Ishikawa (cell line): ENCODE measurements around the gene ARPC5.

ENCODE experiments used
- CEBPB ChIP-seq: IDR thresholded peaks from 2 replicates; pipeline ENCODE4 v1.6.1; 2012
- CREB1 ChIP-seq: IDR thresholded peaks from 2 replicates; pipeline ENCODE4 v1.6.1; 2012; ENCODE audit warnings: low read depth
- EGR1 ChIP-seq: IDR thresholded peaks from 2 replicates; pipeline ENCODE4 v1.6.1; 2012
- EP300 ChIP-seq: IDR thresholded peaks from 2 replicates; pipeline ENCODE4 v1.6.1; 2012; ENCODE audit warnings: borderline replicate concordance
- MAX ChIP-seq: IDR thresholded peaks from 2 replicates; pipeline ENCODE4 v1.6.1; 2012
- NFIC ChIP-seq: IDR thresholded peaks from 2 replicates; pipeline ENCODE4 v1.6.1; 2012
- RAD21 ChIP-seq: IDR thresholded peaks from 2 replicates; pipeline ENCODE4 v1.6.1; 2012; ENCODE audit warnings: low read depth
- REST ChIP-seq: IDR thresholded peaks from 2 replicates; pipeline ENCODE4 v1.6.1; 2012; ENCODE audit warnings: low read depth, mild to moderate bottlenecking
- TAF1 ChIP-seq: IDR thresholded peaks from 2 replicates; pipeline ENCODE4 v1.6.1; 2012; ENCODE audit warnings: low read depth, mild to moderate bottlenecking
- TCF12 ChIP-seq: IDR thresholded peaks from 2 replicates; pipeline ENCODE4 v1.6.1; 2012; ENCODE audit warnings: low read depth
- TEAD4 ChIP-seq: IDR thresholded peaks from 2 replicates; pipeline ENCODE4 v1.6.1; 2012

- TF ChIP-seq TCF12 = no peak
- no peak for TF ChIP-seq TAF1
- TF ChIP-seq TEAD4 = no peak
- TF ChIP-seq MAX = no peak
- TF ChIP-seq EP300 = no peak
- no peak for TF ChIP-seq CREB1
- TF ChIP-seq CEBPB = no peak
- no peak for TF ChIP-seq RAD21
- no peak for TF ChIP-seq REST
- no peak for TF ChIP-seq EGR1
- no peak for TF ChIP-seq NFIC
These were observed 35.4 kb downstream of the ARPC5 start for GRCh38 chr1:183600136-183600535.
